Measurements from ENCODE around the gene COTL1. TPM values are rescaled to one million over a fixed set of nuclear protein-coding genes. Genes with fewer than 3 reads are reported as not detected.

The COTL1 gene
- total and polyA plus RNA-seq, 8 donors, result 92.7 to 206 (median 119) TPM

DNA sequence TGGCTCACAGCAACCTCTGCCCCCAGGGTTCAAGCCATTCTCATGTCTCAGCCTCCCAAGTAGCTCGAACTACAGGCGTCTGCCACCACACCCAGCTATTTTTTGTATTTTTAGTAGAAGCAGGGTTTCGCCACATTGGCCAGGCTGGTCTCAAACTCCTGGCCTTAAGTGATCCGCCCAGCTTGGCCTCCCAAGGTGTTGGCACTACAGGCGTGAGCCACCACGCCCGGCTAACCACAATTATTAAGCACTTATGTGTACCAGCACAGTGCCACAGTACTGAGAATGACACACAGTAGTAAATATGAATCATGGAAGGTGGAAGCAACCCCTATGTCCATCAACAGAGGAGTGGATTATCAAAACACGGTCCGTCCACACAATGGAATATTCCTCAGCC, 49.8 kb downstream of the COTL1 start:
- H3K9me3 ChIP-seq, result peaks cover 0 to 10% of the 10 kb centered on the region in 2 donors
- TF ChIP-seq, protein P1, sequence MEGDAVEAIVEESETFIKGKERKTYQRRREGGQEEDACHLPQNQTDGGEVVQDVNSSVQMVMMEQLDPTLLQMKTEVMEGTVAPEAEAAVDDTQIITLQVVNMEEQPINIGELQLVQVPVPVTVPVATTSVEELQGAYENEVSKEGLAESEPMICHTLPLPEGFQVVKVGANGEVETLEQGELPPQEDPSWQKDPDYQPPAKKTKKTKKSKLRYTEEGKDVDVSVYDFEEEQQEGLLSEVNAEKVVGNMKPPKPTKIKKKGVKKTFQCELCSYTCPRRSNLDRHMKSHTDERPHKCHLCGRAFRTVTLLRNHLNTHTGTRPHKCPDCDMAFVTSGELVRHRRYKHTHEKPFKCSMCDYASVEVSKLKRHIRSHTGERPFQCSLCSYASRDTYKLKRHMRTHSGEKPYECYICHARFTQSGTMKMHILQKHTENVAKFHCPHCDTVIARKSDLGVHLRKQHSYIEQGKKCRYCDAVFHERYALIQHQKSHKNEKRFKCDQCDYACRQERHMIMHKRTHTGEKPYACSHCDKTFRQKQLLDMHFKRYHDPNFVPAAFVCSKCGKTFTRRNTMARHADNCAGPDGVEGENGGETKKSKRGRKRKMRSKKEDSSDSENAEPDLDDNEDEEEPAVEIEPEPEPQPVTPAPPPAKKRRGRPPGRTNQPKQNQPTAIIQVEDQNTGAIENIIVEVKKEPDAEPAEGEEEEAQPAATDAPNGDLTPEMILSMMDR (IDR thresholded peaks at IDR 0.05), result no peak
- no peak for ATAC-seq
- H3K4me1 ChIP-seq, result peaks cover 0 to 40% of the 10 kb centered on the region in 2 donors
- no peak for DNase-seq
- H3K27ac ChIP-seq, result no peak overlapping the region
- intact Hi-C loops (cut with DNase I), result no loop called here
- H3K4me3 ChIP-seq, result no peak overlapping the region
- no peaks in the 10 kb centered on the region for H3K27me3 ChIP-seq
- peaks cover 0 to 43% of the 10 kb centered on the region in 2 donors for H3K36me3 ChIP-seq

DNA sequence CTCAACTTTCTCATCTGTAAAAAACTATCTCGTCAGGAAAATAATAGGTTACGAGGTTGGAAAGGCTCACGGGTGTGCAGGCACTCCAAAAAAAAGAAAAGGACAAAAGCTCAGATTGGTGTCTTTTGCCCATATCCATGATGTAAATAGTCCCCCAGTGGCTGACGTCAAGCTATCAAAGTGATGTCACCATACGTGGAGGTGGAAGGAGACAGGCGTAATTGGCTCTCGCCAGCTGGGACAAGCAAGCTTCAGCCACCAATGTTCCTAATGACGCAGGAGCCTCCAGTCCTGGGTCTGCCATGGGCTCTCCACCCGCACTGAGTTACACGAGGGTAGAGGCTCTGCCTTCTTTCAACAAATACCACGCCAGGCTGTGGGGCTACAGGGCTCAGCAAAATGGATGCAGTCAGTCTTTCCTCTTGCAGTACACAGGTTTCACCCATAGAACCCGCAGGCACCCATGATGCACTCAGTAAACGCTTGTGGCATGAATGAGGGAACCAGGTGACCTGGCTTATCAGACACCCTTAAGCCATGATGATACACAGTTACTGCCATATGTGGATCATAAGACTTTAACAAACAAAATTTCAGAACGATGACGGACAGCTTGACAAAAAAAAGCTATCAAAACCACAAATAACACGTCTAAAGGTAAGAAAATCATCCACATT, 50.5 kb downstream of the COTL1 start:
- DNase-seq, result no peak
- Histone ChIP-seq H3K9me3 (peaks cover 0 to 10% of the 10 kb centered on the region in 2 donors), H3K27me3 (no peaks in the 10 kb centered on the region), H3K4me1 (peaks cover 0 to 42% of the 10 kb centered on the region in 2 donors), H3K27ac (no peak overlapping the region), H3K4me3 (no peak overlapping the region), H3K36me3 (peaks cover 0 to 43% of the 10 kb centered on the region in 2 donors)
- no peak for ATAC-seq
- TF ChIP-seq, protein P1 (IDR thresholded peaks at IDR 0.05), result no peak
- intact Hi-C loops (cut with DNase I), result no loop called here

DNA sequence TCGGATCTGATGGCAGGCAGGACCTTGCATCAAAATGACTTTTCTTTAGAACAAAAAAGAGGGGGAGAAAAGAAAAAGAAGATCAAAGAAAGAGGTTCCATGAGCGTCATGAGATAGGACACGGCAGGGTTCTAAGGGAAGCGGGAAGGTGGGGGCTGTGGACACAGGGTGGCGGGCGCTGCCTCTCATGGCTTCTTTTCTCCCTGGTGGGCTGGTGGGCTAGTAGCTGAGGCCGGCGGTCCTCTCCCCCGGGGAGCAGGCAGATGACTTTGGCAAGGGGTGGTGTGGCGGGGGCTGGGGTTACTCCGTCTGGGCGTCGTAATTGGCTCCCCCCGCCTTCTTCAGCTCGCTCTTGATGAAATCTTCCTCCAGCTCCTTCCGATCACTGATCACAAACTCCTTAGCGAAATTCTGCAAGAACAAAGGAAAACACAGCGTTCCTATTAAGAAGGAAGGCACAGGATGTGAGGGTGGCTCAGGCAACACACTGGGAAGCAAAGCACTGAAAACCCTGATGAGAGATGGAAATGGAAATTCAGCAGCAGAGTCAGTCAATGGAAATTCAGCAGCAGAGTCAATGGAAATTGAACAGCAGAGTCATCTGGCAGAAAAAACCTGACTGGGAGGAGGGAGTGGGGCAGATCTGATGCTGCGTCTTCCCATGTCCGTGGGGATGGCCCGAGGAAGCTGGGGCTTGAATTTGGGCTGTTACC, 51.2 kb downstream of the COTL1 start:
- no peak for DNase-seq

DNA sequence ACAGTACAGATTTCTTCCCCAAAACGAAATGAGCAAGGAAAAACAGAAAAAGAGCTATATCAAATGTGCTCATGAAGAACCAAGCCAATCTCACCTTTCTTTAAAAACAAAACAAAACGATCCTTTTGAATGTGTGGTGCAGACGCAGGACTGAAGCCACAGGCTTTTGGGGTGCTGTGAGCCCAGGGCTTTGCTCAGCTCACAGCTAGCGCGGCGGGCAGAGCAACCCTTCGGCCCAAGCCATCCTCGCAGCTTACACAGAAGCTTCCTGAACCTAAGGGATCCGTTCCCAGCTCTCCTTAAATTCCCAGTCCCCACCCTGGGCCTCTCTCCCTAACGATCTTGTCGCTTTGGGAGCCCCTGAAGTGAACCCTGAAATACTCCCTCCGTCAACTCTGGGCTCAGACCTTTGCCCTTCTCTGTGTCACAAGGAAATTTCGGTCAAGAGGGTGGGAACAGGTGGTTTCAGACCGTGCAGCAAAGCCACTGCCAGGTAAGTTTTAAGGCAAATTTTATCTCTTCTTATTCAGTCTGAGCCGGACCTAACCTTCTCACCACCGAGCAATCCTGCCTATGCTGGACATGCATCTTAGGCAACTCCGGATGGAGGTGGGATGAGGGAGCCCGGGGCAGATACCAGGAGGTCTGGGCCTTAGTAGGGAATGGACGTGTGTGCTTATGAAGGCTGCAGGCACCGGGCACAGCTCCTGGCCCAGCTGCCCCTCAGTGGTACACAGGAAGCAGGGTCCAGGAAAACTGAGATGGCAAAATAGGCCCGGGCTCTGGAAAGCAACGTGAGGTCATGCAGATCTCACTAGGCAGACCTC, 52.0 kb downstream of the COTL1 start:
- Histone ChIP-seq H3K9me3 (peaks cover 0 to 9% of the 10 kb centered on the region in 2 donors), H3K27me3 (no peaks in the 10 kb centered on the region), H3K4me1 (peaks cover 0 to 38% of the 10 kb centered on the region in 2 donors), H3K36me3 (peaks cover 0 to 46% of the 10 kb centered on the region in 2 donors), H3K4me3 (no peak overlapping the region), H3K27ac (no peak overlapping the region)
- ATAC-seq, result no peak
- no peak for DNase-seq
- intact Hi-C loops (cut with DNase I), result no loop called here
- TF ChIP-seq, protein P1 (IDR thresholded peaks at IDR 0.05), result no peak

More for the DNA sequence above, 51.2 kb downstream of the COTL1 start:
- Histone ChIP-seq H3K27ac (no peak overlapping the region), H3K27me3 (no peaks in the 10 kb centered on the region), H3K4me3 (no peak overlapping the region), H3K9me3 (peaks cover 0 to 10% of the 10 kb centered on the region in 2 donors), H3K4me1 (peaks cover 0 to 39% of the 10 kb centered on the region in 2 donors), H3K36me3 (peaks cover 0 to 43% of the 10 kb centered on the region in 2 donors)
- TF ChIP-seq, protein P1 (IDR thresholded peaks at IDR 0.05), result no peak
- intact Hi-C loops (cut with DNase I), result no loop called here
- no peak for ATAC-seq
